WTC11 (cell line): Measurements from ENCODE around the gene NUP155. TPM values are rescaled to one million over a fixed set of nuclear protein-coding genes. Genes with fewer than 3 reads are reported as not detected.

ENCODE experiments used
- CBFB ChIP-seq: sonication (generic); formaldehyde crosslinking; IDR thresholded peaks from 2 replicates; pipeline ENCODE4 v1.8.1; 2022; ENCODE audit warnings: mild to moderate bottlenecking, low read depth, missing genetic modification reagents
- CREB1 ChIP-seq: sonication (generic); formaldehyde crosslinking; IDR thresholded peaks from 2 replicates; pipeline ENCODE4 v1.8.0; 2023; ENCODE audit warnings: mild to moderate bottlenecking, missing genetic modification reagents
- ETV6 ChIP-seq: sonication (generic); formaldehyde crosslinking; IDR thresholded peaks from 2 replicates; pipeline ENCODE4 v1.8.1; 2022; ENCODE audit warnings: mild to moderate bottlenecking, missing genetic modification reagents
- FOXK1 ChIP-seq: sonication (generic); formaldehyde crosslinking; IDR thresholded peaks from 2 replicates; pipeline ENCODE4 v1.8.0; 2022; ENCODE audit warnings: mild to moderate bottlenecking, moderate library complexity, missing genetic modification reagents
- HMGA2 ChIP-seq: fragments of 250-450 bp; sonication (Bioruptor Pico); IDR thresholded peaks from 2 replicates; pipeline ENCODE4 v1.4.0; 2021; ENCODE audit warnings: mild to moderate bottlenecking, moderate library complexity
- JUN ChIP-seq: sonication (generic); formaldehyde crosslinking; IDR thresholded peaks from 2 replicates; pipeline ENCODE4 v1.8.0; 2023; ENCODE audit warnings: mild to moderate bottlenecking, missing genetic modification reagents
- MXD4 ChIP-seq: fragments of 250-450 bp; sonication (Bioruptor Pico); IDR thresholded peaks from 2 replicates; pipeline ENCODE4 v1.8.0; 2021; ENCODE audit warnings: mild to moderate bottlenecking, moderate library complexity, borderline replicate concordance
- MYBL2 ChIP-seq: sonication (generic); formaldehyde crosslinking; IDR thresholded peaks from 2 replicates; pipeline ENCODE4 v1.8.1; 2023; ENCODE audit warnings: mild to moderate bottlenecking, moderate library complexity, missing genetic modification reagents
- NFYB ChIP-seq: sonication (generic); formaldehyde crosslinking; conservative IDR thresholded peaks from 2 replicates; pipeline ENCODE4 v1.8.0; 2022; ENCODE audit warnings: low read depth, missing genetic modification reagents
- NR2C2 ChIP-seq: sonication (generic); formaldehyde crosslinking; IDR thresholded peaks from 2 replicates; pipeline ENCODE4 v1.8.0; 2022; ENCODE audit warnings: mild to moderate bottlenecking, missing genetic modification reagents
- NR3C1 ChIP-seq: sonication (generic); formaldehyde crosslinking; conservative IDR thresholded peaks from 2 replicates; pipeline ENCODE4 v1.8.1; 2023; ENCODE audit warnings: low read depth, mild to moderate bottlenecking, missing genetic modification reagents
- SMAD3 ChIP-seq: sonication (generic); formaldehyde crosslinking; IDR thresholded peaks from 2 replicates; pipeline ENCODE4 v1.8.0; 2022; ENCODE audit warnings: missing genetic modification reagents, mild to moderate bottlenecking, borderline replicate concordance
- SMAD4 ChIP-seq: sonication (generic); formaldehyde crosslinking; IDR thresholded peaks from 2 replicates; pipeline ENCODE4 v1.8.0; 2022; ENCODE audit warnings: mild to moderate bottlenecking, missing genetic modification reagents
- SOX15 ChIP-seq: fragments of 250-450 bp; sonication (Bioruptor Pico); IDR thresholded peaks from 2 replicates; pipeline ENCODE4 v1.9.0; 2021; ENCODE audit warnings: mild to moderate bottlenecking
- TCF7 ChIP-seq: sonication (generic); formaldehyde crosslinking; IDR thresholded peaks from 2 replicates; pipeline ENCODE4 v1.8.0; 2022; ENCODE audit warnings: mild to moderate bottlenecking, low read depth, missing genetic modification reagents, moderate library complexity
- TP53 ChIP-seq: sonication (generic); formaldehyde crosslinking; IDR thresholded peaks from 2 replicates; pipeline ENCODE4 v1.8.1; 2023; ENCODE audit warnings: mild to moderate bottlenecking, missing genetic modification reagents
- ZBTB21 ChIP-seq: sonication (generic); formaldehyde crosslinking; IDR thresholded peaks from 2 replicates; pipeline ENCODE4 v1.8.1; 2023; ENCODE audit warnings: mild to moderate bottlenecking, missing genetic modification reagents, borderline replicate concordance
- ZNF416 ChIP-seq: fragments of 250-450 bp; sonication (Bioruptor Pico); IDR thresholded peaks from 2 replicates; pipeline ENCODE4 v1.9.0; 2021; ENCODE audit warnings: mild to moderate bottlenecking, inconsistent platforms
- ZNF671 ChIP-seq: fragments of 250-450 bp; sonication (Bioruptor Pico); IDR thresholded peaks from 2 replicates; pipeline ENCODE4 v1.8.0; 2021; ENCODE audit warnings: mild to moderate bottlenecking
- total RNA-seq: library from RNA; stranded (reverse); gene quantifications from 3 replicates; pipeline ENCODE4 v1.2.3, GENCODE V29; 2021
- TF ChIP-seq, protein P1 (sequence below): sonication (generic); formaldehyde crosslinking; IDR thresholded peaks from 2 replicates; pipeline ENCODE4 v1.8.0; 2022; ENCODE audit warnings: mild to moderate bottlenecking, missing genetic modification reagents
- TF ChIP-seq, protein P2 (sequence below): sonication (generic); formaldehyde crosslinking; IDR thresholded peaks from 2 replicates; pipeline ENCODE4 v1.8.1; 2023; ENCODE audit warnings: mild to moderate bottlenecking, missing genetic modification reagents
- TF ChIP-seq, protein P3 (sequence below): sonication (generic); formaldehyde crosslinking; IDR thresholded peaks from 2 replicates; pipeline ENCODE4 v1.8.1; 2022; ENCODE audit warnings: mild to moderate bottlenecking, missing genetic modification reagents, moderate library complexity, borderline replicate concordance
- TF ChIP-seq, protein P4 (sequence below): fragments of 250-450 bp; sonication (Bioruptor Pico); IDR thresholded peaks from 2 replicates; pipeline ENCODE4 v1.8.0; 2021; ENCODE audit warnings: mild to moderate bottlenecking
- TF ChIP-seq, protein P5 (sequence below): sonication (generic); formaldehyde crosslinking; conservative IDR thresholded peaks from 2 replicates; pipeline ENCODE4 v1.8.1; 2023; ENCODE audit warnings: mild to moderate bottlenecking, low read depth, missing genetic modification reagents, moderate library complexity
- TF ChIP-seq, protein P6 (sequence below): sonication (generic); formaldehyde crosslinking; IDR thresholded peaks from 2 replicates; pipeline ENCODE4 v1.8.0; 2022; ENCODE audit warnings: mild to moderate bottlenecking, missing genetic modification reagents

The NUP155 gene
- total RNA-seq, 1 experiment from 2014 or later: 92.1 TPM

DNA sequence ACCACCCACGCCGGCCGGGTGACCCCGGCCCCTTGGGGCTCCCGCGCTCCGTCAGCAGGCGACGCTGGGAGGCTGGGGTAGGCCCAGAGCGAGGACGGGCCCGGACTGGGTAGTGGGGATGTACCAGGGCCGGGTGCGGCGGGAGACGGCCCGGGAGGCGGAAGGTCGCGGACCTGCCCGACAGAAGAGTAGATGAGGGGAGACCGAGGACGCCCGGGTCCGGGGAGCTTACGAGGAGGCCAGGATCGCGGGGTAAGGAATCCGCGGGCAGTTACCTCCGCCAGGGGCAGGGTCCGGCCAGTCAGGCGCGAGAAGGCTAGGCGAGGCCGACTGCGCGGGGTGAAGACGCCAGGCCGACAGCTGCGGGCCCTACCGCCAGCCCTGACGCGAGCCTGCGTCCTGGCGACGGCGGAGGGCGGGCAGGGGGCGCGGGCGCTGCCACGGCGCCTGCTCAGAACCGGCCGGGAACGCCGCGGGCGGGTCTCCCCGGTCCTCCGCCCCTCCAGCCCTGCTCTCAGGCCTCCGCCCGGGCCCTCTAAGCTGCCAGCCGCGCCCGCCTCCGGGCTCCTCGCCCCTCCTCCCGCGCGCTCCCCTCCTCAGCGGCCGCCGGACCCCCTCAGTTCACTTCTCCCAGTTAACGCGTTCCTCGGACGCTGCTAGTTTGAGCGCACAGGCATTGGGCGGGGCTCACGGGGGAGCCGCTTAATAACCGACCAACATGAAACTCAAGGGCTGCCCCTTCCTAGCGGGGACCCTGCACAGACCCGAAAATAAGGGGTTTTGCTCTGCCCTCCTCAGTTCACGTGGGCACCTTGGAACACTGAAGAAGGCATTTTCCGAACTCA, 121.7 kb downstream of the NUP155 start, which contains the start of gene CPLANE1 (continued):
- TF ChIP-seq NR2C2 (CRISPR knock-in tag) (no peak), SMAD3 (CRISPR knock-in tag) (no peak), SMAD4 (0 out of 2 replicates have a peak, but pooled peaks have one; percentile 17), HMGA2 (CRISPR knock-in tag) (no peak), NFYB (no peak; the same call in 1 of the 2 replicates), ZNF671 (no peak), TCF7 (peak; percentile 78; the same call in 1 of the 2 replicates), JUN (CRISPR knock-in tag) (peak; percentile 67; the same call in 1 of the 2 replicates), CREB1 (CRISPR knock-in tag) (no peak), FOXK1 (CRISPR knock-in tag) (0 out of 2 replicates have a peak, but pooled peaks have one; percentile 18), SOX15 (no peak), ETV6 (CRISPR knock-in tag) (peak; percentile 55; the same call in 1 of the 2 replicates), MYBL2 (peak; percentile 69; the same call in 1 of the 2 replicates), CBFB (CRISPR knock-in tag) (no peak; the same call in 1 of the 2 replicates), TP53 (CRISPR knock-in tag) (0 out of 2 replicates have a peak, but pooled peaks have one; percentile 41), MXD4 (no peak), NR3C1 (CRISPR knock-in tag) (no peak), ZBTB21 (CRISPR knock-in tag) (no peak), ZNF416 (no peak)
- TF ChIP-seq, protein P1, sequence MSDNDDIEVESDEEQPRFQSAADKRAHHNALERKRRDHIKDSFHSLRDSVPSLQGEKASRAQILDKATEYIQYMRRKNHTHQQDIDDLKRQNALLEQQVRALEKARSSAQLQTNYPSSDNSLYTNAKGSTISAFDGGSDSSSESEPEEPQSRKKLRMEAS (CRISPR knock-in tag): no peak
- TF ChIP-seq, protein P2, sequence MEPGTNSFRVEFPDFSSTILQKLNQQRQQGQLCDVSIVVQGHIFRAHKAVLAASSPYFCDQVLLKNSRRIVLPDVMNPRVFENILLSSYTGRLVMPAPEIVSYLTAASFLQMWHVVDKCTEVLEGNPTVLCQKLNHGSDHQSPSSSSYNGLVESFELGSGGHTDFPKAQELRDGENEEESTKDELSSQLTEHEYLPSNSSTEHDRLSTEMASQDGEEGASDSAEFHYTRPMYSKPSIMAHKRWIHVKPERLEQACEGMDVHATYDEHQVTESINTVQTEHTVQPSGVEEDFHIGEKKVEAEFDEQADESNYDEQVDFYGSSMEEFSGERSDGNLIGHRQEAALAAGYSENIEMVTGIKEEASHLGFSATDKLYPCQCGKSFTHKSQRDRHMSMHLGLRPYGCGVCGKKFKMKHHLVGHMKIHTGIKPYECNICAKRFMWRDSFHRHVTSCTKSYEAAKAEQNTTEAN (CRISPR knock-in tag): no peak
- TF ChIP-seq, protein P3, sequence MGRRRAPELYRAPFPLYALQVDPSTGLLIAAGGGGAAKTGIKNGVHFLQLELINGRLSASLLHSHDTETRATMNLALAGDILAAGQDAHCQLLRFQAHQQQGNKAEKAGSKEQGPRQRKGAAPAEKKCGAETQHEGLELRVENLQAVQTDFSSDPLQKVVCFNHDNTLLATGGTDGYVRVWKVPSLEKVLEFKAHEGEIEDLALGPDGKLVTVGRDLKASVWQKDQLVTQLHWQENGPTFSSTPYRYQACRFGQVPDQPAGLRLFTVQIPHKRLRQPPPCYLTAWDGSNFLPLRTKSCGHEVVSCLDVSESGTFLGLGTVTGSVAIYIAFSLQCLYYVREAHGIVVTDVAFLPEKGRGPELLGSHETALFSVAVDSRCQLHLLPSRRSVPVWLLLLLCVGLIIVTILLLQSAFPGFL: no peak
- TF ChIP-seq, protein P4, sequence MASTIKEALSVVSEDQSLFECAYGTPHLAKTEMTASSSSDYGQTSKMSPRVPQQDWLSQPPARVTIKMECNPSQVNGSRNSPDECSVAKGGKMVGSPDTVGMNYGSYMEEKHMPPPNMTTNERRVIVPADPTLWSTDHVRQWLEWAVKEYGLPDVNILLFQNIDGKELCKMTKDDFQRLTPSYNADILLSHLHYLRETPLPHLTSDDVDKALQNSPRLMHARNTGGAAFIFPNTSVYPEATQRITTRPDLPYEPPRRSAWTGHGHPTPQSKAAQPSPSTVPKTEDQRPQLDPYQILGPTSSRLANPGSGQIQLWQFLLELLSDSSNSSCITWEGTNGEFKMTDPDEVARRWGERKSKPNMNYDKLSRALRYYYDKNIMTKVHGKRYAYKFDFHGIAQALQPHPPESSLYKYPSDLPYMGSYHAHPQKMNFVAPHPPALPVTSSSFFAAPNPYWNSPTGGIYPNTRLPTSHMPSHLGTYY (CRISPR knock-in tag): no peak
- TF ChIP-seq, protein P5, sequence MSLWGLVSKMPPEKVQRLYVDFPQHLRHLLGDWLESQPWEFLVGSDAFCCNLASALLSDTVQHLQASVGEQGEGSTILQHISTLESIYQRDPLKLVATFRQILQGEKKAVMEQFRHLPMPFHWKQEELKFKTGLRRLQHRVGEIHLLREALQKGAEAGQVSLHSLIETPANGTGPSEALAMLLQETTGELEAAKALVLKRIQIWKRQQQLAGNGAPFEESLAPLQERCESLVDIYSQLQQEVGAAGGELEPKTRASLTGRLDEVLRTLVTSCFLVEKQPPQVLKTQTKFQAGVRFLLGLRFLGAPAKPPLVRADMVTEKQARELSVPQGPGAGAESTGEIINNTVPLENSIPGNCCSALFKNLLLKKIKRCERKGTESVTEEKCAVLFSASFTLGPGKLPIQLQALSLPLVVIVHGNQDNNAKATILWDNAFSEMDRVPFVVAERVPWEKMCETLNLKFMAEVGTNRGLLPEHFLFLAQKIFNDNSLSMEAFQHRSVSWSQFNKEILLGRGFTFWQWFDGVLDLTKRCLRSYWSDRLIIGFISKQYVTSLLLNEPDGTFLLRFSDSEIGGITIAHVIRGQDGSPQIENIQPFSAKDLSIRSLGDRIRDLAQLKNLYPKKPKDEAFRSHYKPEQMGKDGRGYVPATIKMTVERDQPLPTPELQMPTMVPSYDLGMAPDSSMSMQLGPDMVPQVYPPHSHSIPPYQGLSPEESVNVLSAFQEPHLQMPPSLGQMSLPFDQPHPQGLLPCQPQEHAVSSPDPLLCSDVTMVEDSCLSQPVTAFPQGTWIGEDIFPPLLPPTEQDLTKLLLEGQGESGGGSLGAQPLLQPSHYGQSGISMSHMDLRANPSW (CRISPR knock-in tag): no peak
- TF ChIP-seq, protein P6, sequence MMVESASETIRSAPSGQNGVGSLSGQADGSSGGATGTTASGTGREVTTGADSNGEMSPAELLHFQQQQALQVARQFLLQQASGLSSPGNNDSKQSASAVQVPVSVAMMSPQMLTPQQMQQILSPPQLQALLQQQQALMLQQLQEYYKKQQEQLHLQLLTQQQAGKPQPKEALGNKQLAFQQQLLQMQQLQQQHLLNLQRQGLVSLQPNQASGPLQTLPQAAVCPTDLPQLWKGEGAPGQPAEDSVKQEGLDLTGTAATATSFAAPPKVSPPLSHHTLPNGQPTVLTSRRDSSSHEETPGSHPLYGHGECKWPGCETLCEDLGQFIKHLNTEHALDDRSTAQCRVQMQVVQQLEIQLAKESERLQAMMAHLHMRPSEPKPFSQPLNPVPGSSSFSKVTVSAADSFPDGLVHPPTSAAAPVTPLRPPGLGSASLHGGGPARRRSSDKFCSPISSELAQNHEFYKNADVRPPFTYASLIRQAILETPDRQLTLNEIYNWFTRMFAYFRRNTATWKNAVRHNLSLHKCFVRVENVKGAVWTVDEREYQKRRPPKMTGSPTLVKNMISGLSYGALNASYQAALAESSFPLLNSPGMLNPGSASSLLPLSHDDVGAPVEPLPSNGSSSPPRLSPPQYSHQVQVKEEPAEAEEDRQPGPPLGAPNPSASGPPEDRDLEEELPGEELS (CRISPR knock-in tag): no peak; the same call in none of the 2 replicates
- TF ChIP-seq, all 79 proteins: peak for 16
